GM03348 (cell line): Measurements from ENCODE around the gene PPP2R5A.
"Not testable (repeated sequence)": the region's sequence is repeated elsewhere in the genome, so short reads cannot be mapped to it uniquely, and the experiment has no call there.

Experiments
- DNase-seq: peaks from one replicate; pipeline ENCODE4 v3.0.0; 2012; ENCODE audit warnings: low spot score

The PPP2R5A gene

GRCh38 chr1:212301580-212301979 lies 16.4 kb downstream of the PPP2R5A start:
- DNase-seq: no peak

DNA sequence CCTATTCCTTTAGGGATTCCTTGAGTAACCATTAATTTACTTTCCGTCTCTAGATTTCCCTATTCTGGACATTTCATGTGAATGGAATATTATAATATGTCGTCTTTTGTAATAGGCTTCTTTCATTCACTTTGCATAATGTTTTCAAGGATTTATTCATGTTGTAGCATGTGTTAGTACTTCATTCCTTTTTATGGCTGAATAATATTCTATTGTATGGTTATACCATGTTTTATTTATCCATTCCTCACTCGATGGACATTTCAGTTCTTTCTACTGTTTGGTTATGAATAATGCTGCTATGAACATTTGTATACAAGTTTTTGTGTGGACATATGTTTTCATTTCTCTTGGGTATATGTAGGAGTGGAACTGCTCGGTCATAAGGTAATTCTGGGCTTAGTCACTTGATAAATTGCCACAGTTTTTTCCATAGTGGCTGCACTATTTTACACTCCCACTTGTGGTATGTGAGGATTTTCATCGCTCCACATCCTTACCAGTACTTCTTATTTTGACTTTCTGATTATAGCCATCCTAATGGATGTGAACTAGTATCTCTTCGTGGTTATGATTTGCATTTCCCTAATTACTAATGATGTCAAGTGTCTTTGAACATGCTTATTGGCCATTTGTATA lies 17.7 kb downstream of the PPP2R5A start:
- DNase-seq: peak; percentile 52

DNA sequence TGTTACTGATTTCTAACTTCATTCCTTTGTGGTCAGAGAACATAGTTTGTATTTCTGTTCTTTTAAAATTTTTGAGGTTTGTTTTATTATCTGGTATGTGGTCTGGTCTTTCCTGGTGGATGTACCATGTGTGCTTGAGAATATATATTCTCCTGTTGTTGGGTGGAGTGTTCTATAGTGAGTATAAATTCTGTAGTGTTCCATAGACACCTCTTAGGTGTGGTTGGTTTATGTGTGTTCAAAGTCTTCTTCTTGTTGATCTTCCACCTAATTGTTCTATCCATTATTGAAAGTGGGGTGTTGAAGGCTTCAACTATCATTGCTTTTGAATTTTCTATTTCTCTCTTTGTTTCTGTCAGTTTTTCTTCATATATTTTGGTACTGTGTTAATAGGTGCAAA lies 20.1 kb downstream of the PPP2R5A start:
- DNase-seq: no peak

- not testable (repeated sequence) for DNase-seq
Measured at GRCh38 chr1:212305984-212306452, 20.8 kb downstream of the PPP2R5A start.

DNA sequence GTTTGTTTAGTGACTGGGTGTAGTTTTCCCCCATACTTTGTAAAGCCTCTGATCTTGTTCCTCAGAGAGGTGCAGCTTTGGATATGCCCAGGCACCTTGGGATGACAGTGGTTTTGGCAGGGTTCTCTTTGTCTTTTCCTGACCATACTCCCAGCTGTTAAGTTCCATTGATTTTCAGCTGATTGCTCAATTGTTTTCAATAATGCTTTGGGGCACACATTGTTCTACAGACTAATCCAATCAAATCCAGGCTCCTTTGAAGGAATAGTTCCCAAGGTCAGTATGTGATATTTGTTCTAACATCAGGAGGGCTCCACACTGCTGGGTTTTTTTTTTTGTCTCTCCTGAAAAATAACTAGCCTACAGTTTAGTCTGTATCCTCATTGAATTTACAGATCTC lies 24.8 kb downstream of the PPP2R5A start:
- no peak for DNase-seq

GRCh38 chr1:212310383-212310782 lies 25.2 kb downstream of the PPP2R5A start:
- DNase-seq: no peak

- no peak for DNase-seq
Measured at GRCh38 chr1:212311836-212312497, 26.8 kb downstream of the PPP2R5A start.

- peak; percentile 74 for DNase-seq
Measured at GRCh38 chr1:212313616-212314015, 28.4 kb downstream of the PPP2R5A start.

GRCh38 chr1:212315184-212315583 lies 30.0 kb downstream of the PPP2R5A start:
- no peak for DNase-seq

GRCh38 chr1:212315907-212316306 lies 30.7 kb downstream of the PPP2R5A start:
- DNase-seq: no peak

- no peak for DNase-seq
Measured at GRCh38 chr1:212317916-212318315, 32.7 kb downstream of the PPP2R5A start.

- DNase-seq: not testable (repeated sequence)
Measured at GRCh38 chr1:212321031-212321430, 35.8 kb downstream of the PPP2R5A start.

- no peak for DNase-seq
Measured at GRCh38 chr1:212323066-212323465, 37.9 kb downstream of the PPP2R5A start.

DNA sequence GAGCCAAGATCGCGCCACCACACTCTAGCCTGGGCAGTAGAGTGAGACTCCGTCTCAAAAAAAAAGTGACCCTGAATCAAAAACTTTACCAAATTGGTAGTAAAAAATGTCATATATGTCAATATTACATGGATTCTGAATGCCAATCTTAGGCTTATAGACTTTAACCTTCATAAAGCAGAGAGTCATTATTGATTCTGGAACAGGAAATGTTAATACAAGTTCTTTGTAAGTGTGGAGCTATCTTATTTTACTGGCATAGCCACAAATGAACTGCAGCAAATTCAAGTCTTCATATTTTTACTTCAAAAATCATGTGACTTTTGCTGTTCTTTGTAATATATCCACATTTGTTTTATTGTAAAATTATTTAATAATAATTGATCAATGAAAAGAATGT lies 41.3 kb downstream of the PPP2R5A start:
- DNase-seq: no peak

GRCh38 chr1:212328248-212328647 lies 43.0 kb downstream of the PPP2R5A start:
- DNase-seq: no peak

DNA sequence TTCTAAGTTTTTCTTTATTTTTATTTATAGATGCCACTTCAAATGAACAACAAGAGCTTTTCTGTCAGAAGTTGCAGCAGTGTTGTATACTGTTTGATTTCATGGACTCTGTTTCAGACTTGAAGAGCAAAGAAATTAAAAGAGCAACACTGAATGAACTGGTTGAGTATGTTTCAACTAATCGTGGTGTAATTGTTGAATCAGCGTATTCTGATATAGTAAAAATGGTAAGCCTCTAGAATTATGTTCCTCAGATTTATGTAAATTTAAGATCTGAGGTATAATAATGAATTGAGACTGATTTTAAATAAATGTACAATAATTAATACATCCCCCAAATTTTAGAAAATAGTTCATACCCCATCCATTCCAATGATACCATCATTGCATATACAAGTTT lies 43.9 kb downstream of the PPP2R5A start:
- DNase-seq: no peak

DNA sequence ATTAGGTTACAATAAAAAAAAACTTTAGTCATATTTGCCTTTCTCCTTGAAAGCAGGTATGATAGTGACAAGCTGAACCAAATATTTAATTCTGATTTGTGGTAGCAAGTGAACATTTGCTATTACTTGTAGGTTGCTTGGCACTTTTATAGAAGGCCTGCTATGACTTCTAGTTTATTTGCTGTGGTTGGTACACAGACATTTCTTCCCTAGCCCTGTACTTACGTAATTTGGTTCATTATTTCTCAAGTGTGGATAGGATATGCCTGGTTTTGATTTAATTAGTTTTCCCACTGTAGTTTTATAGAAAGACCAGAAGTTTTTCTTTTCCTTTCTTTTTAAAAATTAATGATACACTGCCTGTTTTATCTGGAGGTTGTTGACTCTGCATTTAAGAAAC lies 55.9 kb downstream of the PPP2R5A start:
- DNase-seq: peak; percentile 13

GRCh38 chr1:212344905-212345304 lies 59.7 kb downstream of the PPP2R5A start:
- no peak for DNase-seq

DNA sequence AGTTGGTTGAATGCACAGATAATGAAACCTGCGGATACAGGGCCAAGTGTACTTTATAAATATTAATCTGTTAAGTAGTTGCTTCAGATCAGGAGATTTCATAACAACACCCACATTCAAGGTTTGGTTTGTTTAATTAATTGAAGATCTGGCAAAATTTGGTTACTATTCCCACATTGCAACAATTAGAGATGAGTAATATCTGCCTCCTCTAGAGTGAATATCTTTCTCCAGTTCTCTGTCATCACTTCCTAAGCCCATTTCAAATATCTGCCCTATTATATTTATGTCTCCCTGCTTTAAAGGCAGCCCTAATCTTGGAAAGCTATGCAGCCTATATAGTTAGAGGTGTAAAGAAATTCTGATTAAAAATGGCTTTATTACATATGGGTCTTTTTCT lies 61.4 kb downstream of the PPP2R5A start:
- peak; percentile 41 for DNase-seq

DNA sequence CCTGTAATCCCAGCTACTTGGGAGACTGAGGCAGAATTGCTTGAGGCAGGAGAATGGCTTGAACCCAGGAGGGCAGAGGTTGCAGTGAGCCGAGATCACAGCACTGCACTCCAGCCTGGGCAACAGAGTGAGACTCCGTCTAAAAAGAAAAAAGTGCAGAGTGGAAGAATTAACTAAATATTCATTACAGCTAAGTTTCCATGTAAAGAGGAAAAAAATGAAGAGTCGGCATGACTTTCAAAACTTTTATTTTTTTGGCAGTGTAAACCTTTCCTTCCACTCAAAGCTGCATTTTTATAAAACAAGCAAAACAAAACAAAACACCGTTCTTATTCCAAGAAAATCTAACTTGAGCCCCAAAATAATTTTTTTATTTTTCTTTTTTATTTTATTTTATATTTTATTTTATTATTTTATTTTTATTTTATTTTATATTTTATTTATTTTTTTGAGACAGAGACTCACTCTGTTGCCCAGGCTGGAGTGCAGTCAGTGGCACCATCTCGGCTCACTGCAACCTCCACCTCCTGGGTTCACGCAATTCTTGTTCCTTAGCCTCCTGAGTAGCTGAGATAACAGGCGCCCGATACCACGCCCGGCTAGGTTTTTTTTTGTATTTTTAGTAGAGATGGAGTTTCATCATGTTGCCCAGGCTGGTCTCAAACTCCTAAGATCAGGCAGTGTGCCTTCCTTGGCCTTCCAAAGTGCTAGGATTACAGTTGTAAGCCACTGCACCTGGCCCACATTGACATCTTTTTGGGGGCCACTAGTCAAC lies 66.6 kb downstream of the PPP2R5A start:
- no peak for DNase-seq

DNA sequence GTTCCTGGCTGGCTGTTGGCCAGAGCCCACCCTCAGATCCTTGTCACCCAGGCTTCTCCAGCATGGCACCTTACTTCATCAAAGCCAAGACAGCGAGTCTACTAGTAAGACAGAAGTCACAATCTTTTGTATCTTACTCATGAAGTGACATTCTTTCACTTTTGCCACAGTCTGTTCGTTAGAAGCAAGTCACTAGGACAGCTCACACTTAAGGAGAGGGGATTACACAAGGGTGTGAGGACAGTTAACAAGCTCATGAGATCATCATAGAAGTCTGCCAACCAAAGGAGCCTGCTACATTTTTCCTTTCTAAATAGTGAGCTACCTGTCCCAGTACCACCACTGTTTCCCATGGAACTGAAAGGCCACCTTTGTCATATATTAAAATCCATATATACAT lies 68.0 kb downstream of the PPP2R5A start:
- peak; percentile 11 for DNase-seq

- no peak for DNase-seq
Measured at GRCh38 chr1:212354464-212354863, 69.3 kb downstream of the PPP2R5A start.
